IMR-90 (cell line): ENCODE data around the gene CIAO2A. TPM values are rescaled to one million over a fixed set of nuclear protein-coding genes. Genes with fewer than 3 reads are reported as not detected.

Experiments
- ATAC-seq: fragments of 200-7000 bp; cut with Tn5 transposase; 2 replicates; pipeline ENCODE4 v1.9.1; 2020; ENCODE audit warnings: low read depth, mild to moderate bottlenecking, moderate library complexity
- BruUV-seq: library from RNA; stranded (reverse); fragments of 400-500 nt; replicated peaks from 2 replicates; lab custom pipeline; 2021; lab: Mats Ljungman, UMichigan
- CTCF ChIA-PET: fragments of 300-600 bp; formaldehyde crosslinking; extraction: SDS; loops from one replicate; lab custom pipeline; 2021; ENCODE audit warnings: antibody characterized with exemption; lab: Yijun Ruan, JAX
- POLR2A ChIA-PET: fragments of 300-600 bp; sonication (Branson Sonifier 250); formaldehyde crosslinking; loops from one replicate; lab custom pipeline; 2022; ENCODE audit warnings: antibody characterized with exemption; ENCODE audit not compliant: unreplicated experiment; lab: Charles Lee
- DNase-seq: peaks from one replicate; pipeline ENCODE4 v3.0.0; 2013
- H2AFZ ChIP-seq: replicated peaks from 2 replicates; pipeline ENCODE3; 2013; ENCODE audit warnings: low read length, mild to moderate bottlenecking; ENCODE audit not compliant: poor library complexity
- H2AK5ac ChIP-seq: 2 replicates; pipeline ENCODE4 v1.6.1; 2013; ENCODE audit warnings: low read depth, low read length, inconsistent platforms
- H2AK9ac ChIP-seq: replicated peaks from 2 replicates; pipeline ENCODE3; 2013; ENCODE audit warnings: mild to moderate bottlenecking, low read depth, low read length, moderate library complexity; ENCODE audit not compliant: poor library complexity
- H2BK120ac ChIP-seq: 2 replicates; pipeline ENCODE4 v1.6.1; 2013; ENCODE audit warnings: low read depth, low read length, inconsistent platforms
- H2BK15ac ChIP-seq: 3 replicates; pipeline ENCODE4 v1.6.1; 2013; ENCODE audit warnings: low read depth, low read length, inconsistent platforms
- H2BK20ac ChIP-seq: 2 replicates; pipeline ENCODE4 v1.6.1; 2013; ENCODE audit warnings: low read depth, mild to moderate bottlenecking, inconsistent platforms, low read length, moderate library complexity
- H2BK5ac ChIP-seq: 2 replicates; pipeline ENCODE4 v1.6.1; 2013; ENCODE audit warnings: mild to moderate bottlenecking, low read depth, low read length, inconsistent platforms; ENCODE audit not compliant: poor library complexity, severe bottlenecking
- H3K14ac ChIP-seq: replicated peaks from 2 replicates; pipeline ENCODE4 v1.6.1; 2013; ENCODE audit warnings: low read depth, low read length, inconsistent platforms
- H3K18ac ChIP-seq: 2 replicates; pipeline ENCODE4 v1.6.1; 2013; ENCODE audit warnings: low read depth, low read length, control low read depth
- H3K23ac ChIP-seq: 2 replicates; pipeline ENCODE4 v1.6.1; 2013; ENCODE audit warnings: low read depth, low read length, inconsistent platforms
- H3K27ac ChIP-seq: 2 replicates; pipeline ENCODE4 v1.5.1; 2013; ENCODE audit warnings: mild to moderate bottlenecking, control low read depth, low read length; ENCODE audit not compliant: insufficient read depth
- H3K27me3 ChIP-seq: 2 replicates; pipeline ENCODE4 v1.6.1; 2013; ENCODE audit warnings: low read length; ENCODE audit not compliant: control insufficient read depth, insufficient read depth
- H3K36me3 ChIP-seq: 2 replicates; pipeline ENCODE4 v1.6.1; 2013; ENCODE audit warnings: low read length, mixed read lengths; ENCODE audit not compliant: control insufficient read depth, insufficient read depth
- H3K4ac ChIP-seq: 2 replicates; pipeline ENCODE4 v1.6.1; 2013; ENCODE audit warnings: low read depth, low read length, inconsistent platforms
- H3K4me1 ChIP-seq: 2 replicates; pipeline ENCODE4 v1.6.1; 2013; ENCODE audit warnings: low read length, mixed read lengths; ENCODE audit not compliant: control insufficient read depth, insufficient read depth
- H3K4me2 ChIP-seq: 2 replicates; pipeline ENCODE4 v1.6.1; 2013; ENCODE audit warnings: low read depth, mild to moderate bottlenecking, control low read depth, low read length, moderate library complexity
- H3K4me3 ChIP-seq: 2 replicates; pipeline ENCODE4 v1.5.1; 2013; ENCODE audit warnings: low read depth, mild to moderate bottlenecking, control low read depth, low read length, moderate library complexity; ENCODE audit not compliant: insufficient read depth
- H3K56ac ChIP-seq: 2 replicates; pipeline ENCODE4 v1.6.1; 2013; ENCODE audit warnings: low read length, inconsistent platforms; ENCODE audit not compliant: insufficient read depth; ENCODE audit errors: extremely low read depth
- H3K79me1 ChIP-seq, 2 experiments: 2 replicates each; pipeline ENCODE4 v1.6.1; 2013; ENCODE audit warnings: low read length in 2 of 2, inconsistent platforms in 1 of 2, low read depth in 1 of 2
- H3K9ac ChIP-seq: 2 replicates; pipeline ENCODE4 v1.6.1; 2013; ENCODE audit warnings: low read depth, low read length, control low read depth
- H3K9me1 ChIP-seq: 2 replicates; pipeline ENCODE4 v1.6.1; 2013; ENCODE audit warnings: low read length, inconsistent platforms; ENCODE audit not compliant: insufficient read depth
- H3K9me3 ChIP-seq: 2 replicates; pipeline ENCODE4 v1.6.1; 2013; ENCODE audit warnings: low read length; ENCODE audit not compliant: control insufficient read depth, insufficient read depth
- H4K20me1 ChIP-seq: 2 replicates; pipeline ENCODE4 v1.6.1; 2013; ENCODE audit warnings: low read length, inconsistent platforms; ENCODE audit not compliant: insufficient read depth
- H4K5ac ChIP-seq: 2 replicates; pipeline ENCODE4 v1.6.1; 2013; ENCODE audit warnings: mild to moderate bottlenecking, low read depth, low read length, control low read depth
- H4K8ac ChIP-seq, 2 experiments: 2 replicates each; pipeline ENCODE4 v1.6.1; 2013; ENCODE audit warnings: low read depth in 2 of 2, low read length in 2 of 2, control low read depth in 1 of 2, inconsistent platforms in 1 of 2
- H4K91ac ChIP-seq: 2 replicates; pipeline ENCODE4 v1.6.1; 2013; ENCODE audit warnings: low read depth, low read length, inconsistent platforms; ENCODE audit not compliant: insufficient read depth
- CEBPB ChIP-seq: IDR thresholded peaks from 2 replicates; pipeline ENCODE4 v1.6.1; 2012; ENCODE audit warnings: low read depth, low read length, improper control_type of control experiment
- CHD1 ChIP-seq: IDR thresholded peaks from 2 replicates; pipeline ENCODE4 v1.6.1; 2012; ENCODE audit warnings: low read depth, low read length, improper control_type of control experiment
- FOS ChIP-seq: fragments of 150-350 bp; IDR thresholded peaks from 2 replicates; pipeline ENCODE4 v1.6.1; 2016; ENCODE audit warnings: low read depth, low read length
- MAFK ChIP-seq: IDR thresholded peaks from 2 replicates; pipeline ENCODE4 v1.6.1; 2012; ENCODE audit warnings: low read depth, low read length, improper control_type of control experiment
- POLR2A ChIP-seq: IDR thresholded peaks from 2 replicates; pipeline ENCODE4 v1.6.1; 2012; ENCODE audit warnings: mild to moderate bottlenecking, low read depth, low read length
- RAD21 ChIP-seq: IDR thresholded peaks from 2 replicates; pipeline ENCODE4 v1.6.1; 2012; ENCODE audit warnings: low read length, improper control_type of control experiment
- RCOR1 ChIP-seq: IDR thresholded peaks from 2 replicates; pipeline ENCODE4 v1.6.1; 2012; ENCODE audit warnings: mild to moderate bottlenecking, low read length, improper control_type of control experiment; ENCODE audit not compliant: insufficient replicate concordance
- WGBS, 2 experiments: methylation state at CpG; one replicate each; pipeline versions ENCODE4 v1.1.5 to v1.1.7; 2013; ENCODE audit warnings: missing lambda C conversion rate in 2 of 2; ENCODE audit not compliant: insufficient read length in 1 of 2; ENCODE audit errors: extremely low coverage in 2 of 2; 5-methylcytosine and 5-hydroxymethylcytosine counted together
- dilution Hi-C: fragments of 300-500 bp; cut with HindIII; formaldehyde crosslinking; loops from one replicate; pipeline ENCODE4 v1.14.3; 2018; ENCODE audit warnings: low sequenced_read_pairs; ENCODE audit not compliant: unreplicated experiment
- in situ Hi-C: fragments of 300-500 bp; cut with MboI; formaldehyde crosslinking; loops from 3 replicates; pipeline ENCODE4 v1.14.3; 2019; ENCODE audit warnings: low sequenced_read_pairs, inconsistent platforms, mixed read lengths
- intact Hi-C: fragments of 100-400 bp; cut with micrococcal nuclease; formaldehyde crosslinking; loops from 2 replicates; pipeline ENCODE4 v1.10.0; 2022
- polyA plus RNA-seq, 3 experiments: library from polyadenylated mRNA; depleted of rRNA; stranded (reverse); fragments of >200 nt; gene quantifications; 2 replicates each; pipeline ENCODE4 v1.2.3, GENCODE V29; 2012; ENCODE audit warnings: low replicate concordance in 1 of 3
- total RNA-seq: library from RNA; depleted of rRNA; stranded (reverse); fragments of >200 nt; gene quantifications from 2 replicates; pipeline ENCODE4 v1.2.3, GENCODE V29; 2012
- TF ChIP-seq, protein P1 (sequence below): conservative IDR thresholded peaks from 2 replicates; pipeline ENCODE4 v1.5.1; 2012; ENCODE audit warnings: mild to moderate bottlenecking, low read depth, low read length, improper control_type of control experiment
- TF ChIP-seq, protein P2 (sequence below): fragments of 150-350 bp; IDR thresholded peaks from 2 replicates; pipeline ENCODE4 v1.6.1; 2017; ENCODE audit warnings: mild to moderate bottlenecking, antibody characterized with exemption, low read length, low read depth
- TF ChIP-seq, protein P3 (sequence below): fragments of 150-350 bp; IDR thresholded peaks from 2 replicates; pipeline ENCODE4 v1.6.1; 2016; ENCODE audit warnings: low read depth, mild to moderate bottlenecking, low read length, moderate library complexity, borderline replicate concordance

The CIAO2A gene
- total and polyA plus RNA-seq, 2 of the 4 experiments (the other 2 are of a cell fraction), result 36.7 to 38.3 TPM

DNA sequence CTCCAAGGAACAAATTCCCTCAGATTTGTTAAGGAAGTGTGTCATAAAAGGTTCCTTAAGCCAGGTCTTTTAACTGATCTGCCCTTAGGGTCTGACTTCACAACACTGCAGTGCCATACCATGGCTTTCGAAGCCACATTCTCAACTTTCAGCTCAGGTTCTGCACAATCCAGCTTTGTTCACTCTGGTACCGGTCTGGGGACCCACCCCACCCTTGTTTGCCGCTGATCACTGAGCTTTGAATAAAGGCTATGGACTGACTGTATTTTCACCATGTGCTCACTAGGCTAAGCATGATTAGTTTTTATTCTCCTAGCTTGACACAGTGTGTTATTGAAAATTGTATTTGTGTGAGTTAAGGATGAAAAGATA is 18.0 kb upstream of the CIAO2A start:
- Histone ChIP-seq H2BK5ac (no peak overlapping the region), H2AFZ (no peak overlapping the region), H3K9me3 (no peaks in the 10 kb centered on the region), H2AK9ac (no peak overlapping the region), H3K56ac (no peak overlapping the region), H3K4me3 (no peak overlapping the region), H3K79me1 (peaks cover 41 to 57% of the 10 kb centered on the region in 2 experiments), H4K8ac (no peak overlapping the region), H3K9ac (no peak overlapping the region), H4K91ac (no peak overlapping the region), H3K4me2 (no peak overlapping the region), H4K20me1 (peaks cover 32% of the 10 kb centered on the region; the same call in 1 of the 2 replicates), H2BK20ac (no peak overlapping the region), H3K23ac (peak overlapping the region; percentile 10; the same call in 1 of the 2 replicates), H3K36me3 (peaks cover 18% of the 10 kb centered on the region), H3K4ac (no peak overlapping the region), H3K27me3 (no peaks in the 10 kb centered on the region), H3K14ac (no peak overlapping the region), H3K18ac (no peak overlapping the region), H3K4me1 (peaks cover 4% of the 10 kb centered on the region), H3K27ac (no peak overlapping the region), H3K9me1 (peaks cover 11% of the 10 kb centered on the region), H2BK120ac (no peak overlapping the region), H2AK5ac (no peak overlapping the region), H2BK15ac (no peak overlapping the region), H4K5ac (no peak overlapping the region)
- WGBS, 2 experiments, result 100% methylated on average over 1 of the region's 3 CpGs; no CpG with 5 or more reads in 1 of the 2 experiments
- BruUV-seq, result no TSS peak
- ChIA-PET CTCF (interaction anchor here (1.3 kb wide), 1 partner anchor 14 kb away, joined by 5 read pairs; no protein-coding TSS in a partner anchor), POLR2A (interaction anchor here (1.5 kb wide), 1 partner anchor 18 kb away, joined by 3 read pairs; the partner anchor contains the start of gene CIAO2A)
- intact Hi-C loops, result loop anchor here (5.0 kb wide), 1 partner anchor 36 kb away; no protein-coding TSS in a partner anchor
- ATAC-seq, result no peak
- TF ChIP-seq RCOR1 (no peak), CEBPB (no peak), RAD21 (no peak), MAFK (no peak), FOS (no peak), CHD1 (no peak), POLR2A (no peak)
- TF ChIP-seq, protein P1, sequence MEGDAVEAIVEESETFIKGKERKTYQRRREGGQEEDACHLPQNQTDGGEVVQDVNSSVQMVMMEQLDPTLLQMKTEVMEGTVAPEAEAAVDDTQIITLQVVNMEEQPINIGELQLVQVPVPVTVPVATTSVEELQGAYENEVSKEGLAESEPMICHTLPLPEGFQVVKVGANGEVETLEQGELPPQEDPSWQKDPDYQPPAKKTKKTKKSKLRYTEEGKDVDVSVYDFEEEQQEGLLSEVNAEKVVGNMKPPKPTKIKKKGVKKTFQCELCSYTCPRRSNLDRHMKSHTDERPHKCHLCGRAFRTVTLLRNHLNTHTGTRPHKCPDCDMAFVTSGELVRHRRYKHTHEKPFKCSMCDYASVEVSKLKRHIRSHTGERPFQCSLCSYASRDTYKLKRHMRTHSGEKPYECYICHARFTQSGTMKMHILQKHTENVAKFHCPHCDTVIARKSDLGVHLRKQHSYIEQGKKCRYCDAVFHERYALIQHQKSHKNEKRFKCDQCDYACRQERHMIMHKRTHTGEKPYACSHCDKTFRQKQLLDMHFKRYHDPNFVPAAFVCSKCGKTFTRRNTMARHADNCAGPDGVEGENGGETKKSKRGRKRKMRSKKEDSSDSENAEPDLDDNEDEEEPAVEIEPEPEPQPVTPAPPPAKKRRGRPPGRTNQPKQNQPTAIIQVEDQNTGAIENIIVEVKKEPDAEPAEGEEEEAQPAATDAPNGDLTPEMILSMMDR, result no peak
- TF ChIP-seq, protein P2, sequence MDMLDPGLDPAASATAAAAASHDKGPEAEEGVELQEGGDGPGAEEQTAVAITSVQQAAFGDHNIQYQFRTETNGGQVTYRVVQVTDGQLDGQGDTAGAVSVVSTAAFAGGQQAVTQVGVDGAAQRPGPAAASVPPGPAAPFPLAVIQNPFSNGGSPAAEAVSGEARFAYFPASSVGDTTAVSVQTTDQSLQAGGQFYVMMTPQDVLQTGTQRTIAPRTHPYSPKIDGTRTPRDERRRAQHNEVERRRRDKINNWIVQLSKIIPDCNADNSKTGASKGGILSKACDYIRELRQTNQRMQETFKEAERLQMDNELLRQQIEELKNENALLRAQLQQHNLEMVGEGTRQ, result no peak
- TF ChIP-seq, protein P3, sequence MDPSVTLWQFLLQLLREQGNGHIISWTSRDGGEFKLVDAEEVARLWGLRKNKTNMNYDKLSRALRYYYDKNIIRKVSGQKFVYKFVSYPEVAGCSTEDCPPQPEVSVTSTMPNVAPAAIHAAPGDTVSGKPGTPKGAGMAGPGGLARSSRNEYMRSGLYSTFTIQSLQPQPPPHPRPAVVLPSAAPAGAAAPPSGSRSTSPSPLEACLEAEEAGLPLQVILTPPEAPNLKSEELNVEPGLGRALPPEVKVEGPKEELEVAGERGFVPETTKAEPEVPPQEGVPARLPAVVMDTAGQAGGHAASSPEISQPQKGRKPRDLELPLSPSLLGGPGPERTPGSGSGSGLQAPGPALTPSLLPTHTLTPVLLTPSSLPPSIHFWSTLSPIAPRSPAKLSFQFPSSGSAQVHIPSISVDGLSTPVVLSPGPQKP, result no peak
- dilution Hi-C loops, result no loop called here
- in situ Hi-C loops, result no loop called here
- DNase-seq, result no peak
